Stimulated activated CD4-positive, alpha-beta T cell treated with anti-CD3 and anti-CD28 coated beads, TNF-alpha, amount 100 ng/mL, for 4 hours (primary cell): ENCODE results near the gene MORN2.
"Not testable (repeated sequence)": the region's sequence is repeated elsewhere in the genome, so short reads cannot be mapped to it uniquely, and the experiment has no call there.

Experiments used
- DNase-seq, 3 experiments: peaks; one replicate each; pipeline ENCODE4 v3.0.0-alpha.2; 2020; ENCODE audit warnings: low read depth in 3 of 3

Gene MORN2

DNA sequence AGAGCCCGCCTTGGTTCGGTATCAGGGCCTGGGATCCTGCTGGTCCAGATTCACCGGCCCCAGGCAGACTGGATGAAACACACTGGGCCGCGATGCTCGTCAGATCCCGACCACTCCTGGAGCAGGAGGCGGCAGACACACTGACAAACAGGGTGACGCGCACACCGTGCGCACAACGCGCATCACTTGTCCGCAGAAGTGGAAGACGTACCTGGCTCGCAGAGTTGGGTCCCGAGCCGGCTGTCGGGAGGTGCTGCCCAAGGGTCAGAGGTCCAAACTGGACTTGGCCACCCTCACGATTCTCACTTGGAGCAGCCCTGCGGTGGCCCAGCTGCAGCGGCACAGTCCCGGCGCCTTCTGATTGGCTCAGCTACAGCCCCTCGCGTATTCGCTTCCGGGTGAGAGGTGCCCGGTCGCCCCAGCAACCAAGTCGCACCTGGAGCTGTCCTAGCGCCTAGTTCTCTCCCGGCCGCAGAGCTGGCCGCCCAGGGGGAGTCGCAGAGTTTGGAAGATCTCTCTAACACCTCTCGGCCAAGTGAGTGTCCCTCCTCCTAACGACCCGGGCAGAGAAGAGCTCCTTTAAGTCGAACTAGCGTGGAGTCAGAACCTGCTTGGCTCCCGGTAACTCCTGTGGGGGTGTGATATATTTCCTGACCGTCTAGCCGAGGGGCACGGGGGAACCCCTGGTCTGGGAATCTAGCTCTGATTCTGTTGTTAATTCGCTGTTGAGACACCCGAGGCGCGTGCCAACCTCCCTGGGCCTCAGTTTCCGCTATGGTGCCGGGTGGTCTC is at the start of gene MORN2, which contains the start of gene DHX57:
Gene MORN2 (plus strand): TSS at position 401 of the 792 bp plus-strand sequence.
Gene DHX57 (minus strand): TSS at position 359 of the 792 bp plus-strand sequence. CDS start 7,529 bp downstream, outside the sequence.
- peak; percentile 53 to 69 (median 64) for DNase-seq

GRCh38 chr2:38827539-38828145 is 48.1 kb upstream of the MORN2 start:
- DNase-seq = not testable (repeated sequence)

DNA sequence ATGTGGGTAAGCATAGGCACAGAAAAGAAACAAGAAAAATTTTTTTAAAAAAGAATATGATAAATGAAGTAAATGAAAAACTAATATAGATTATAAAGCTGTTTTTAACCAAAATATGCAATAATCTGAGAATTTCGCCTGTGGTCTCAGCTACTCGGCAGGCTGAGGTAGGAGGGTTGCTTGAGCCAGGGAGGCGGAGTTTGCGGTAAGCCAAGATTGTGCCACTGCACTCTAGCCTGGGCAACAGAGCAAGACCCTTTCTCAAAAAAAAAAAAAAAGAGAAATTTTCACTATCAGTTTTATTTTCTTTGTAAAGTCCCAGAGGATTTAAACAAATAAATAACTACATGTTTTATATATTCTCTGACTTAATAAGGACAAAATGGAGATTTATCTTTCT is 47.3 kb upstream of the MORN2 start:
- no peak for DNase-seq

- no peak for DNase-seq
These were observed 45.8 kb upstream of the MORN2 start for GRCh38 chr2:38829971-38830370.

DNA sequence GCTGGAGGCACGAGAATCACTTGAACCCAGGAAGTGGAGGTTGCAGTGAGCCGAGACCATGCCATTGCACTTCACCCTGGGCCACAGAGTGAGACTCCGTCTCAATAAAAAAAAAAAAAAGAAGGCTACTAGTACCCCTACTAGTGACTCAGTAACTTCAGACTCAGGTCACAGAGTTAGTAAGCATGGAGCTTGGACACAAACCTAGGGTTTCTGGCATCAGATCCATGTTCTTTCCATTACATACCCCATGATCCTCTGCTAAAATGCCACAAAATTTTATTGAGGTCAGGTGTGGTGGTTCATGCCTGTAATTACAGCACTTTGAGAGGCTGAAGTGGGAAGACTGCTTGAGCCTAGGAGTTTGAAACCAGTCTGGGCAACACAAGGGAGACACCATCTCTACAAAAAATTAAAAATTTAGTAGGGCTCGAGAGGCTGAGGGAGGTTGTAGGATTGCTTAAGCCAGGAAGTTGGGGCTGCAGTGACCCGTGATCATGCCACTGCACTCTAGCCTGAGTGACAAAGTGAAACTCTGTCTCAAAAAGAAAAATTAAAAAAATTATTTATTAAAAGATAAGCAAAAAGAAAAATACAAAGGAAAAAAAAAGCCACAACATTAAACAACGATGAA is 45.1 kb upstream of the MORN2 start:
- no peak for DNase-seq

GRCh38 chr2:38835015-38835601 is 40.7 kb upstream of the MORN2 start:
- DNase-seq = no peak

DNA sequence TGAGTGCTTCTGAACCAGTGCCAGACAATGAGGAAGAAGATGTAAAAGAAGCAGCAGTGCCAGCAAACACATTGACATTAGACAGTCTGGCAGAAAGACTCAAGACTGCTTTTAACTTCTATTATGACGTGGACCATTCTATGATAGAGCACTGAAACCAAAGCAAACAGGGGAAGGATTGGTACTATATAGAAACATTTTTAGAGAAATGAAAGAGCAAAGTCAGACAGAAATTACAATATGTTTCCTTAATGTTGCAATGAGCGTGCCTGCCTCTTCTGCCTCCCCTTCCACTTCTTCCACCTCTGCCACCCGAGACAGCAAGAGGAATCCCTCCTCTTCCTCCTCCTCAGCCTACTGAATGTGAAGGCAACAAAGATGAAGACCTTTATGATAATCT is 39.8 kb upstream of the MORN2 start:
- DNase-seq = no peak

DNA sequence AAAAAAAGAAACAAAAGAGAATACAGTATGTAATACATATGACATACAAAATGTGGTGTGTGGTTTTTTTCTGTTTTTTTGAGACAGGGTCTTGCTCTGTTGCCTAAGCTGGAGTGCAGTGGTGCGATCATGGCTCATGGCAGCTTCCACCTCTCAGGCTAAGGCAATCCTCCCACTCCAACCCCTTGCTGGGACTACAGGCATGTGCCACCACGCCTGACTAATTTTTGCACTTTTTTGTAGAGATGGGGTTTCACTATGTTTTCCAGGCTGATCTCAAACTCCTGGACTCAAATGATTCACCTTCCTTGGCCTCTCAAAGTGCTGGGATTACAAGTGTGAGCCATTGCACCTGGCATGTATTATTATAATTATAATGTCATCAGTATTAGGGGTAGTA is 39.0 kb upstream of the MORN2 start:
- no peak for DNase-seq

- DNase-seq = no peak
These were observed 25.7 kb upstream of the MORN2 start for GRCh38 chr2:38850045-38850444.

DNA sequence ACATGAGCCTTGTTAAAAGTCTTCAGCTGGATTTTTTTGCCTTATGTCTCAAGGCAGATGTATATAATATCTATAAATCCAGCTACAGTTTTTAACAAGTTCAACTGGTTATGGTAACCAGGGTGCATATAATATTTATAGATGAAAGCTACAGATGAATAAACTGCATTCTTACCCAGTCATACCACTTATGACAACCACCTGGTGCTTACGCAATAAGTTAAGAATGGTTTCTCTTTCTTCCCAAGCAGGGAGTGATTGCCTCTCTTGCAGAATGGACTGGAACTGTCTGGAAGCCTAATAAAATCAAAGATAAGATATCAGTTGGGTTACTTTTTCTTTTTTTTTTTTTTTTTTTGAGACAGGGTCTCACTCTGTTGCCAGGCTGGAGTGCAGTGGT is 19.6 kb upstream of the MORN2 start:
- DNase-seq = no peak

GRCh38 chr2:38862476-38862875 is 13.3 kb upstream of the MORN2 start:
- DNase-seq = no peak

- no peak for DNase-seq
These were observed 12.6 kb upstream of the MORN2 start for GRCh38 chr2:38863061-38863695.

DNA sequence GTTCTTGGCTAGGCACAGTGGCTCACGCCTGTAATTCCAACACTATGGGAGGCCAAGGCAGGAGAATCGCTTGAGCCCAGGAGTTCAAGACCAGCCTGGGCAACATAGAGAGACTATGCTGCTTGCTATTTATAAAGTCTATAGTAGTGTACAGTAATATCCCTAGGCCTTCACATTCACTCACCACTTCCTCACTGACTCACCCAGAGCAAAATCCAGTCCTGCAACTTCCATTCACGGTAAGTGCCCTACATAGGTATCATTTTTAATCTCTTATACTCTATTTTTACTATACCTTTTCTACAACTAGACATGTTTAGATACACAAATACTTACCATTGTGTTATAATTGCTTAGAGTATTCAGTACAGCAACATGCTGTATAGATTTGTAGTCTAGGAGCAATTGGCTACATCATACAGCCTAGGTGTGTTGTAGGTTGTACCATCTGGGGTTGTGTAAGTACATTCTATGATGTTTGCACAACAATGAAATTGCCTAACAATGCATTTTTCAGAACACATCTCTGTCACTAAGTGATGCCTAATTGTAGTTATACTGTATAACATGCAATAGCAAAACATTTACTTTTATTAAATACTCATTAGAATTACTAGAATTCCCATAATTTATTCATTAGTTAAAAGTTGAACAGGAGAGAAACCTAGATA is 8.9 kb upstream of the MORN2 start:
- no peak for DNase-seq

DNA sequence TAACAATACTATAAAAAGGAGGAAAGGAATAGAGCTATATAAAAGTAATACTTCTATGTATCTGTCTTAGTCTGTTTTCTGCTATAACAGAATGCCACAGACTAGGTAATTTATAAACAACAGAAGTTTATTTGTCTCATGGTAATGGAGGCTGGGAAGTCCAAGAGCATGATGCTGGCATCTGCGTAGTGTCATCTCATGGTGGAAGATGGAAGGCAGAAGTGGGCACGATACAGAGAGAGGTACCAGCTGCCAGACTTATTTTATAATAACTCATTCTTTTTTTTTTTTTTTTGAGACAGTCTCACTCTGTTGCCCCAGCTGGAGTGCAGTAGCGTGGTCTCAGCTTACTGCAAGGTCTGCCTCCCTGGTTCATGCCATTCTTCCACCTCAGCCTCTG is 4.3 kb upstream of the MORN2 start:
- no peak for DNase-seq

DNA sequence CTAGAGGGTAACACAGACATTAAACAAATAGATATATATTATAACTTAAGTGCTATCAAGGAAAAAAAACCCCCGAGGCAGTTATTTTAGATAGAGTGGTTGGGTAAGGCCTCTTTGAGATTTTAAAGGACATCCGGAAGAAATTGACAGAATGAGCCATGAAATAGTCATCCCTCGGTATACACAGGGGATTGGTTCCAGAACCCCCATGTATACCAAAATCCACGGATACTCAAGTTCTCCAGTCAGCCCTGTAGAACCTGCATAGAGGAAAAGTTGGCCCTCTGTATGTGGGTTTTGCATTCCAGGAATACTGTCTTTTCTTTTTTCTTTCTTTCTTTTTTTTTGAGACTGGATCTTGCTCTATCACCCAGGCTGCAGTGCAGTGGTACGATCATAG is 2.0 kb upstream of the MORN2 start:
- no peak for DNase-seq

- DNase-seq = peak in 1 of 3 experiments; percentile 1
These were observed 575 bp upstream of the MORN2 start for GRCh38 chr2:38875227-38875575.

DNA sequence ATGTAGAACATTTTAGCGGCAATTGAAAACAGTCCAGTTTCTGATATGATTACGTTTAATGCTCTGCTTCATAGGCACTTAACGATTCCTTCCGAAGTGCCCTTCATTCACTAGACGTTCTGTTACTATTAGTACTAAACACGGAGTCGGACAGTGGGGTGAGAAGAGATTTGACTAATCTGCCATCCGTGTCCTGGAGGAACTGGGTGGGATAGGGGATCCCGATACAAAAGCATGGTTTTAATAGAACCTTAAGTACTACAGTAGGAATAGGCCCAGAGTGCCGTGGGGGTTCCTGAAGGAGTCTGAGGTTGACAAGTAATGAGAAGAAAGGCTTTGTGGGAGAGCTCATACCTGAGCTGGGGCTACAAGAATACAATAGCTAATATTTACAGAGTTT is 631 bp downstream of the MORN2 start:
- no peak for DNase-seq

GRCh38 chr2:38886063-38886462 is 10.3 kb downstream of the MORN2 start:
- DNase-seq = no peak

GRCh38 chr2:38887347-38887746 is 11.6 kb downstream of the MORN2 start:
- DNase-seq = no peak

DNA sequence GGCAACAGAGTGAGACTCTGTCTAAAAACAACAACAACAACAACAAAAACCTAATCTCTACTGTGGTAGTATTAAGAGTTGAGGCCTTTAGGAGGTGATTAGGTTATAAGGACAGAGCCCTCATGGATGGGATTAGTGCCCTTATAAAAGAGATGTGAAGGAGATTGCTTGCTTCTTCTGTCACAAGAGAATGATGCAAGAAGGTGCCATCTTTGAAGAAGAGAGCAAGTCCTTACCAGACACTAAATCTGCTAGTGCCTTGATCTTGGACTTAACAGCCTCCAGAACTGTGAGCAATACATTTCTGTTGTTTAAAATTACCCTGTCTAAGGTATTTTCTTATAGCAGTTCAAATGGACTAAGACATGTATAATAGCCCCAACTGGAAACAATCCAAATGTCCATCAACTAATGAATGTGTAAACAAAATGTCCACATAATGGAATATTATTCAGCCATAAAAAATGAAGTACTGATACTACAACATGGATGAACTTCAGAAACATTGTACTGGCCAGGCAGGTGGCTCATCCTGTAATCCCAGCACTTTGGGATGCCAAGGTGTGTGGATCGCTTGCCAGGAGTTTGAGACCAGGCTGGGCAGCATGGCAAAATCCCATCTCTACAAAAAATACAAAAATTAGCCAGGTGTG is 12.3 kb downstream of the MORN2 start:
- DNase-seq = no peak

- no peak for DNase-seq
These were observed 13.3 kb downstream of the MORN2 start for GRCh38 chr2:38889045-38889444.
